ENCODE measurements around the gene PRKG1. TPM values are rescaled to one million over a fixed set of nuclear protein-coding genes. Genes with fewer than 3 reads are reported as not detected.

Gene PRKG1
- total and polyA plus RNA-seq, 4 donors = 0.46 to 5.1 (median 1.5) TPM

DNA sequence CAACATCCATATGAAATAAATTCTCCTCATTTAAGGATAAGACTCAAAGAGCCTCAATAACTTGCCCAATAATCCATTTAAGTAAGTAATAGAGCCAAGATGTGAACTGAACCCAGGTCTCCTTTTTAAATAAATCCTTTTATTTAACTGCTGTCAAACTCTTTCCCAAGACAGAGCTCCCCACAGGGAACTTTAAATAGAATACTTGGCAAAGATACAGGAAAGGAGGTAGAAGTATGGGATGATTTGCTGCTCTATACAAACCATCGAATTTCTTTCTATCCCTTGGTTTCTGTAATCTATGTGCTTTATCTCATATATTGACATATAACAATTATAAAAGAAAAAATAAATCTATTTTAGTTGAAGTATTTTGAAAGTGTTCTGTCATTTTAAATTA, 329.2 kb downstream of the PRKG1 start:
- Histone ChIP-seq H3K27me3 (ENCODE audit: control insufficient read depth in 4 of 4, insufficient read depth in 4 of 4, low read length in 3 of 4) (no peaks in the 10 kb centered on the region), H3K4me1 (ENCODE audit: control insufficient read depth in 4 of 4, insufficient read depth in 4 of 4, low read length in 3 of 4) (no peaks in the 10 kb centered on the region), H3K9ac (ENCODE audit: low read depth in 1 of 2, low read length in 2 of 2) (no peak overlapping the region), H3K27ac (ENCODE audit: low read depth in 1 of 2, low read length in 2 of 2) (no peak overlapping the region), H3K4me3 (ENCODE audit: low read depth in 1 of 3, low read length in 3 of 3) (no peak overlapping the region), H3K9me3 (ENCODE audit: control insufficient read depth in 4 of 4, low read length in 3 of 4) (no peaks in the 10 kb centered on the region), H3K36me3 (ENCODE audit: control insufficient read depth in 4 of 4, insufficient read depth in 3 of 4, low read depth in 1 of 4, low read length in 3 of 4) (no peaks in the 10 kb centered on the region)
- no peak for DNase-seq (ENCODE audit: low spot score)
- no peak for TF ChIP-seq FOXA1 (IDR thresholded peaks at IDR 0.05)
- TF ChIP-seq, protein P1, sequence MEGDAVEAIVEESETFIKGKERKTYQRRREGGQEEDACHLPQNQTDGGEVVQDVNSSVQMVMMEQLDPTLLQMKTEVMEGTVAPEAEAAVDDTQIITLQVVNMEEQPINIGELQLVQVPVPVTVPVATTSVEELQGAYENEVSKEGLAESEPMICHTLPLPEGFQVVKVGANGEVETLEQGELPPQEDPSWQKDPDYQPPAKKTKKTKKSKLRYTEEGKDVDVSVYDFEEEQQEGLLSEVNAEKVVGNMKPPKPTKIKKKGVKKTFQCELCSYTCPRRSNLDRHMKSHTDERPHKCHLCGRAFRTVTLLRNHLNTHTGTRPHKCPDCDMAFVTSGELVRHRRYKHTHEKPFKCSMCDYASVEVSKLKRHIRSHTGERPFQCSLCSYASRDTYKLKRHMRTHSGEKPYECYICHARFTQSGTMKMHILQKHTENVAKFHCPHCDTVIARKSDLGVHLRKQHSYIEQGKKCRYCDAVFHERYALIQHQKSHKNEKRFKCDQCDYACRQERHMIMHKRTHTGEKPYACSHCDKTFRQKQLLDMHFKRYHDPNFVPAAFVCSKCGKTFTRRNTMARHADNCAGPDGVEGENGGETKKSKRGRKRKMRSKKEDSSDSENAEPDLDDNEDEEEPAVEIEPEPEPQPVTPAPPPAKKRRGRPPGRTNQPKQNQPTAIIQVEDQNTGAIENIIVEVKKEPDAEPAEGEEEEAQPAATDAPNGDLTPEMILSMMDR (IDR thresholded peaks at IDR 0.05; ENCODE audit: low read depth, low read length, missing input control) = no peak
- no peak for TF ChIP-seq YY1 (IDR thresholded peaks at IDR 0.05)
- no peak for TF ChIP-seq EGR1 (IDR thresholded peaks at IDR 0.05; ENCODE audit: low read depth in 2 of 2)
- TF ChIP-seq GABPA (IDR thresholded peaks at IDR 0.05 in 1 of 2, conservative IDR thresholded peaks at IDR 0.05 in 1 of 2) = no peak
- no peak for TF ChIP-seq SP1 (IDR thresholded peaks at IDR 0.05)
- TF ChIP-seq JUND (IDR thresholded peaks at IDR 0.05) = no peak
- no peak for TF ChIP-seq HNF4A (conservative IDR thresholded peaks at IDR 0.05)
- no peak for TF ChIP-seq HNF4G (IDR thresholded peaks at IDR 0.05)
- TF ChIP-seq, protein P2, sequence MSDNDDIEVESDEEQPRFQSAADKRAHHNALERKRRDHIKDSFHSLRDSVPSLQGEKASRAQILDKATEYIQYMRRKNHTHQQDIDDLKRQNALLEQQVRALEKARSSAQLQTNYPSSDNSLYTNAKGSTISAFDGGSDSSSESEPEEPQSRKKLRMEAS (IDR thresholded peaks at IDR 0.05) = no peak
- no peak for TF ChIP-seq RXRA (IDR thresholded peaks at IDR 0.05)
- TF ChIP-seq FOXA2 (IDR thresholded peaks at IDR 0.05) = no peak
- TF ChIP-seq NR2F2 (IDR thresholded peaks at IDR 0.05) = no peak
- no peak for TF ChIP-seq TAF1 (conservative IDR thresholded peaks at IDR 0.05)
- WGBS = 78% methylated on average over 1 of the region's 1 CpG

DNA sequence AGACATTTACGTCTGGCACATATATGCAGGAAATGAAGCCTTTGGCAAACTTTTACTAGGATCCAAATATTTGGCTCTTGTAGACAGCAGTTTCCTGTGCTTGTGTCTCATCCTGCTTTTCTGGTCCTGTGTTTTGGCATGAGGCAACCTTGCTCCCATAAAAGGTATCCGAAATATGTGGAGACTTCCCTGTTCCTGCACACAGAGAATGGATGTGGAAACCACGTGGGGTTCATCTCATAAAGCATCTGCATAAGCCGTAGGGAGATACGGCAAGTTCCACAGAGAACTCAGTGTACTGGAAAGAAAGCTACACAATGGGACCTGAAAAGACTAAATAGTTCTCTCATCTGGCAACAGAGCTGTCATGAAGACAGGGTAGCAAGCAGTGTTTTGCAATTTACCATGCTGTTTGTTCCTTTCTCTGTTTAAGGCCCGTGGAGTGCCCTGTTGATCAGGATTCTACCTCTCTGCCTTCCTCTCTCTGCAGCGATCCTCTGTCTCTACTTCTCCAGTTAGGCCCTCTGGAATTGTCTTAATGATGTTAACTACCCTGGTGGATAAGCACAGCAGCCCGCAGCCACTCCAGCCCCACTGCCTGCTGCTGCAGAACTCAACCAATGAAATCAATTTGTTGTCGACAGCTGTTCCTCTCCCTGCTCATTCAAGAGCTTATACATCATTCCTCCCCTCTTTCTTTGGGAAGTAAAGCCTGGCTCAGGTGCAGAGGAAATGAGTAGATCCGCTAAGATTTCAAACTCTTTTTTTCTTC, 331.5 kb downstream of the PRKG1 start:
- Histone ChIP-seq H3K36me3 (ENCODE audit: control insufficient read depth in 4 of 4, insufficient read depth in 3 of 4, low read depth in 1 of 4, low read length in 3 of 4) (no peaks in the 10 kb centered on the region), H3K9ac (ENCODE audit: low read depth in 1 of 2, low read length in 2 of 2) (no peak overlapping the region), H3K4me3 (ENCODE audit: low read depth in 1 of 3, low read length in 3 of 3) (no peak overlapping the region), H3K4me1 (ENCODE audit: control insufficient read depth in 4 of 4, insufficient read depth in 4 of 4, low read length in 3 of 4) (no peaks in the 10 kb centered on the region), H3K27me3 (ENCODE audit: control insufficient read depth in 4 of 4, insufficient read depth in 4 of 4, low read length in 3 of 4) (no peaks in the 10 kb centered on the region), H3K27ac (ENCODE audit: low read depth in 1 of 2, low read length in 2 of 2) (no peak overlapping the region), H3K9me3 (ENCODE audit: control insufficient read depth in 4 of 4, low read length in 3 of 4) (no peaks in the 10 kb centered on the region)
- 68% methylated on average over 10 of the region's 10 CpGs for WGBS
- TF ChIP-seq EGR1 (IDR thresholded peaks at IDR 0.05; ENCODE audit: low read depth in 2 of 2) (no peak), FOXA1 (IDR thresholded peaks at IDR 0.05) (no peak)
- TF ChIP-seq, protein P3, sequence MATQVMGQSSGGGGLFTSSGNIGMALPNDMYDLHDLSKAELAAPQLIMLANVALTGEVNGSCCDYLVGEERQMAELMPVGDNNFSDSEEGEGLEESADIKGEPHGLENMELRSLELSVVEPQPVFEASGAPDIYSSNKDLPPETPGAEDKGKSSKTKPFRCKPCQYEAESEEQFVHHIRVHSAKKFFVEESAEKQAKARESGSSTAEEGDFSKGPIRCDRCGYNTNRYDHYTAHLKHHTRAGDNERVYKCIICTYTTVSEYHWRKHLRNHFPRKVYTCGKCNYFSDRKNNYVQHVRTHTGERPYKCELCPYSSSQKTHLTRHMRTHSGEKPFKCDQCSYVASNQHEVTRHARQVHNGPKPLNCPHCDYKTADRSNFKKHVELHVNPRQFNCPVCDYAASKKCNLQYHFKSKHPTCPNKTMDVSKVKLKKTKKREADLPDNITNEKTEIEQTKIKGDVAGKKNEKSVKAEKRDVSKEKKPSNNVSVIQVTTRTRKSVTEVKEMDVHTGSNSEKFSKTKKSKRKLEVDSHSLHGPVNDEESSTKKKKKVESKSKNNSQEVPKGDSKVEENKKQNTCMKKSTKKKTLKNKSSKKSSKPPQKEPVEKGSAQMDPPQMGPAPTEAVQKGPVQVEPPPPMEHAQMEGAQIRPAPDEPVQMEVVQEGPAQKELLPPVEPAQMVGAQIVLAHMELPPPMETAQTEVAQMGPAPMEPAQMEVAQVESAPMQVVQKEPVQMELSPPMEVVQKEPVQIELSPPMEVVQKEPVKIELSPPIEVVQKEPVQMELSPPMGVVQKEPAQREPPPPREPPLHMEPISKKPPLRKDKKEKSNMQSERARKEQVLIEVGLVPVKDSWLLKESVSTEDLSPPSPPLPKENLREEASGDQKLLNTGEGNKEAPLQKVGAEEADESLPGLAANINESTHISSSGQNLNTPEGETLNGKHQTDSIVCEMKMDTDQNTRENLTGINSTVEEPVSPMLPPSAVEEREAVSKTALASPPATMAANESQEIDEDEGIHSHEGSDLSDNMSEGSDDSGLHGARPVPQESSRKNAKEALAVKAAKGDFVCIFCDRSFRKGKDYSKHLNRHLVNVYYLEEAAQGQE (IDR thresholded peaks at IDR 0.05) = no peak
- DNase-seq (ENCODE audit: low spot score) = no peak
